CD4-positive, alpha-beta T cell treated with Interleukin-6 for 4 hours (primary cell): ENCODE data around the gene HS6ST1.
"Not testable (repeated sequence)": the region's sequence is repeated elsewhere in the genome, so short reads cannot be mapped to it uniquely, and the experiment has no call there.

Experiments
- DNase-seq: peaks from one replicate; pipeline ENCODE4 v3.0.0-alpha.2; 2020; ENCODE audit warnings: mixed read lengths

HS6ST1 gene

GRCh38 chr2:128263902-128264331 lies 54.8 kb downstream of the HS6ST1 start:
- no peak for DNase-seq

GRCh38 chr2:128262315-128263253 lies 56.1 kb downstream of the HS6ST1 start:
- DNase-seq = no peak

- no peak for DNase-seq
Measured at GRCh38 chr2:128261245-128262128, 57.2 kb downstream of the HS6ST1 start.

GRCh38 chr2:128260239-128261138 lies 58.2 kb downstream of the HS6ST1 start:
- no peak for DNase-seq

- DNase-seq = no peak
Measured at GRCh38 chr2:128259585-128259984, 59.1 kb downstream of the HS6ST1 start.

- DNase-seq = no peak
Measured at GRCh38 chr2:128258218-128258617, 60.5 kb downstream of the HS6ST1 start.

- no peak for DNase-seq
Measured at GRCh38 chr2:128252501-128252900, 66.2 kb downstream of the HS6ST1 start.

- DNase-seq = not testable (repeated sequence)
Measured at GRCh38 chr2:128252086-128252485, 66.6 kb downstream of the HS6ST1 start.

GRCh38 chr2:128250229-128251025 lies 68.2 kb downstream of the HS6ST1 start:
- DNase-seq = no peak

- no peak for DNase-seq
Measured at GRCh38 chr2:128249555-128249954, 69.1 kb downstream of the HS6ST1 start.

GRCh38 chr2:128245813-128246212 lies 72.9 kb downstream of the HS6ST1 start:
- no peak for DNase-seq

GRCh38 chr2:128241896-128242295 lies 76.8 kb downstream of the HS6ST1 start:
- DNase-seq = no peak

GRCh38 chr2:128237911-128238697 lies 80.6 kb downstream of the HS6ST1 start:
- DNase-seq = no peak

- DNase-seq = no peak
Measured at GRCh38 chr2:128237081-128237534, 81.6 kb downstream of the HS6ST1 start.

- DNase-seq = no peak
Measured at GRCh38 chr2:128236491-128237035, 82.1 kb downstream of the HS6ST1 start.

- no peak for DNase-seq
Measured at GRCh38 chr2:128235581-128235980, 83.1 kb downstream of the HS6ST1 start.

GRCh38 chr2:128234613-128235012 lies 84.1 kb downstream of the HS6ST1 start:
- no peak for DNase-seq

GRCh38 chr2:128233790-128234395 lies 84.8 kb downstream of the HS6ST1 start:
- DNase-seq = no peak

- peak; percentile 88 for DNase-seq
Measured at GRCh38 chr2:128232965-128233789, 85.5 kb downstream of the HS6ST1 start.
